ENCODE results near the gene ATG2B.

Gene ATG2B

GRCh38 chr14:96237641-96238040 lies 125.5 kb downstream of the ATG2B start:
- Mint-ChIP-seq H3K9me3 (no peaks in the 10 kb centered on the region), H3K36me3 (ENCODE audit: low read depth) (no peaks in the 10 kb centered on the region), H3K4me1 (ENCODE audit: low read depth) (no peaks in the 10 kb centered on the region), H3K27me3 (ENCODE audit: low read depth) (no peaks in the 10 kb centered on the region), H3K27ac (no peak overlapping the region), H3K4me3 (no peak overlapping the region)
- no peak for DNase-seq (ENCODE audit: low spot score)

- Mint-ChIP-seq H3K4me3 (no peak overlapping the region), H3K27ac (no peak overlapping the region), H3K9me3 (no peaks in the 10 kb centered on the region), H3K27me3 (ENCODE audit: low read depth) (no peaks in the 10 kb centered on the region), H3K36me3 (ENCODE audit: low read depth) (no peaks in the 10 kb centered on the region), H3K4me1 (ENCODE audit: low read depth) (no peaks in the 10 kb centered on the region)
- no peak for DNase-seq (ENCODE audit: low spot score)
Measured at GRCh38 chr14:96235426-96235825, 127.7 kb downstream of the ATG2B start.

- Mint-ChIP-seq H3K27ac (no peak overlapping the region), H3K27me3 (ENCODE audit: low read depth) (no peaks in the 10 kb centered on the region), H3K4me3 (no peak overlapping the region), H3K4me1 (ENCODE audit: low read depth) (no peaks in the 10 kb centered on the region), H3K9me3 (no peaks in the 10 kb centered on the region), H3K36me3 (ENCODE audit: low read depth) (no peaks in the 10 kb centered on the region)
- no peak for DNase-seq (ENCODE audit: low spot score)
Measured at GRCh38 chr14:96233661-96234060, 129.5 kb downstream of the ATG2B start.

- no peaks in the 10 kb centered on the region for H3K27me3 Mint-ChIP-seq (ENCODE audit: low read depth)
- H3K36me3 Mint-ChIP-seq (ENCODE audit: low read depth) = no peaks in the 10 kb centered on the region
- H3K4me1 Mint-ChIP-seq (ENCODE audit: low read depth) = no peaks in the 10 kb centered on the region
- no peak overlapping the region for H3K4me3 Mint-ChIP-seq
- no peak for DNase-seq (ENCODE audit: low spot score)
- no peak overlapping the region for H3K27ac Mint-ChIP-seq
- no peaks in the 10 kb centered on the region for H3K9me3 Mint-ChIP-seq
Measured at GRCh38 chr14:96232506-96232905, 130.6 kb downstream of the ATG2B start.

- Mint-ChIP-seq H3K4me3 (no peak overlapping the region), H3K27me3 (ENCODE audit: low read depth) (no peaks in the 10 kb centered on the region), H3K27ac (no peak overlapping the region), H3K9me3 (no peaks in the 10 kb centered on the region), H3K4me1 (ENCODE audit: low read depth) (no peaks in the 10 kb centered on the region), H3K36me3 (ENCODE audit: low read depth) (no peaks in the 10 kb centered on the region)
- no peak for DNase-seq (ENCODE audit: low spot score)
Measured at GRCh38 chr14:96231526-96232130, 131.5 kb downstream of the ATG2B start.

GRCh38 chr14:96231056-96231455 lies 132.1 kb downstream of the ATG2B start:
- Mint-ChIP-seq H3K4me1 (ENCODE audit: low read depth) (no peaks in the 10 kb centered on the region), H3K36me3 (ENCODE audit: low read depth) (no peaks in the 10 kb centered on the region), H3K27ac (no peak overlapping the region), H3K9me3 (no peaks in the 10 kb centered on the region), H3K27me3 (ENCODE audit: low read depth) (no peaks in the 10 kb centered on the region), H3K4me3 (no peak overlapping the region)
- no peak for DNase-seq (ENCODE audit: low spot score)

GRCh38 chr14:96229315-96229714 lies 133.8 kb downstream of the ATG2B start:
- DNase-seq (ENCODE audit: low spot score) = no peak
- no peaks in the 10 kb centered on the region for H3K27me3 Mint-ChIP-seq (ENCODE audit: low read depth)
- H3K9me3 Mint-ChIP-seq = no peaks in the 10 kb centered on the region
- no peaks in the 10 kb centered on the region for H3K4me1 Mint-ChIP-seq (ENCODE audit: low read depth)
- no peak overlapping the region for H3K4me3 Mint-ChIP-seq
- H3K36me3 Mint-ChIP-seq (ENCODE audit: low read depth) = no peaks in the 10 kb centered on the region
- H3K27ac Mint-ChIP-seq = no peak overlapping the region
